A549 (cell line): Measurements from ENCODE around the gene DHRS7B.

Experiments used
- CTCF ChIP-seq: fragments of >200 bp; sonication (Bioruptor Twin); formaldehyde crosslinking; IDR thresholded peaks from 3 replicates; pipeline ENCODE4 v1.5.1; 2016
- NPAS2 ChIP-seq: fragments of 250-450 bp; sonication (Bioruptor Pico); IDR thresholded peaks from 2 replicates; pipeline ENCODE4 v1.8.0; 2022; ENCODE audit warnings: mild to moderate bottlenecking, moderate library complexity, borderline replicate concordance
- POLR2A ChIP-seq: IDR thresholded peaks from 2 replicates; pipeline ENCODE4 v1.6.1; 2012; ENCODE audit warnings: mild to moderate bottlenecking, low read length

GRCh38 chr17:21171309-21171922 is 44.7 kb downstream of the DHRS7B start:
- TF ChIP-seq NPAS2 (CRISPR knock-in tag) (no peak), POLR2A (no peak), CTCF (no peak)
